Naive thymus-derived CD4-positive, alpha-beta T cell (primary cell): ENCODE measurements around the gene SHTN1. TPM values are rescaled to one million over a fixed set of nuclear protein-coding genes. Genes with fewer than 3 reads are reported as not detected.

ENCODE experiments used
- ATAC-seq: fragments of 150-1000 bp; cut with Tn5 transposase; 2 replicates; pipeline ENCODE4 v1.10.0; 2021; ENCODE audit warnings: mild to moderate bottlenecking, moderate library complexity
- CTCF ChIA-PET: fragments of 350-600 bp; sonication (Branson Sonifier 250); formaldehyde crosslinking; loops from one replicate; lab custom pipeline; 2021; ENCODE audit warnings: antibody characterized with exemption; lab: Charles Lee
- POLR2A ChIA-PET: fragments of 350-600 bp; sonication (Branson Sonifier 250); formaldehyde crosslinking; loops from one replicate; lab custom pipeline; 2021; ENCODE audit warnings: antibody characterized with exemption, inconsistent platforms; lab: Charles Lee
- DNase-seq, 9 donors: peaks; one replicate each; pipeline versions ENCODE4 v3.0.0 to v3.0.0-alpha.2; 2020 to 2022; ENCODE audit warnings: mixed read lengths in 1 of 9
- H3K27ac ChIP-seq: one replicate; pipeline ENCODE4 v1.7.0; 2013; ENCODE audit warnings: mild to moderate bottlenecking, low read depth, low read length, moderate library complexity
- H3K27me3 ChIP-seq, 2 donors: one replicate each; pipeline ENCODE4 v1.7.0; 2013; ENCODE audit warnings: low read length in 2 of 2, mild to moderate bottlenecking in 2 of 2, moderate library complexity in 2 of 2; ENCODE audit not compliant: control insufficient read depth in 2 of 2, insufficient read depth in 2 of 2
- H3K36me3 ChIP-seq, 3 experiments: 1 replicate in 2 of 3; 2 replicates in 1 of 3; pipeline ENCODE4 v1.7.0; 2013; ENCODE audit warnings: low read length in 3 of 3, mild to moderate bottlenecking in 3 of 3, moderate library complexity in 1 of 3; ENCODE audit not compliant: insufficient read depth in 3 of 3, control insufficient read depth in 2 of 3
- H3K4me1 ChIP-seq, 2 donors: one replicate each; pipeline ENCODE4 v1.7.0; 2013; ENCODE audit warnings: low read length in 2 of 2, mild to moderate bottlenecking in 2 of 2, moderate library complexity in 1 of 2; ENCODE audit not compliant: control insufficient read depth in 2 of 2, insufficient read depth in 2 of 2
- H3K4me3 ChIP-seq: 2 replicates; pipeline ENCODE4 v1.7.0; 2013; ENCODE audit warnings: mild to moderate bottlenecking, low read length
- H3K9me3 ChIP-seq, 3 experiments: 1 replicate in 2 of 3; 2 replicates in 1 of 3; pipeline ENCODE4 v1.7.0; 2013; ENCODE audit warnings: low read length in 3 of 3; ENCODE audit not compliant: control insufficient read depth in 2 of 3
- H3K27ac Mint-ChIP-seq, 9 donors: one replicate each; pipeline ENCODE4 v1.8.0; 2020 to 2022; ENCODE audit warnings: mixed read lengths in 9 of 9, mild to moderate bottlenecking in 8 of 9, moderate library complexity in 5 of 9, inconsistent platforms in 2 of 9
- H3K27me3 Mint-ChIP-seq, 5 donors: one replicate each; pipeline ENCODE4 v1.8.0; 2021 to 2022; ENCODE audit warnings: mixed read lengths in 5 of 5, mild to moderate bottlenecking in 1 of 5
- H3K36me3 Mint-ChIP-seq, 5 donors: one replicate each; pipeline ENCODE4 v1.8.0; 2020 to 2022; ENCODE audit warnings: mixed read lengths in 5 of 5, mild to moderate bottlenecking in 3 of 5, inconsistent platforms in 1 of 5
- H3K4me1 Mint-ChIP-seq, 7 donors: one replicate each; pipeline ENCODE4 v1.8.0; 2020 to 2022; ENCODE audit warnings: mixed read lengths in 7 of 7, mild to moderate bottlenecking in 3 of 7, inconsistent platforms in 1 of 7
- H3K4me3 Mint-ChIP-seq, 10 donors: one replicate each; pipeline ENCODE4 v1.8.0; 2020 to 2022; ENCODE audit warnings: mild to moderate bottlenecking in 10 of 10, mixed read lengths in 10 of 10, moderate library complexity in 6 of 10, inconsistent platforms in 2 of 10
- H3K9me3 Mint-ChIP-seq, 11 donors: one replicate each; pipeline ENCODE4 v1.8.0; 2020 to 2022; ENCODE audit warnings: mixed read lengths in 11 of 11, mild to moderate bottlenecking in 4 of 11, inconsistent platforms in 1 of 11, moderate library complexity in 1 of 11
- intact Hi-C, 2 donors: fragments of 100-400 bp; cut with micrococcal nuclease; formaldehyde crosslinking; loops; one replicate each; pipeline ENCODE4 v1.15.1; 2023
- polyA plus RNA-seq, 2 donors: library from polyadenylated mRNA; unstranded; fragments of 300-500 nt; fragmentation: Illumina TruSeq; gene quantifications; one replicate each; pipeline ENCODE4 v1.2.3, GENCODE V29; 2021
- total RNA-seq, 6 experiments: library from RNA in 5 of 6; stranded (reverse) in 5 of 6; gene quantifications; 1 replicate in 5 of 6; 2 replicates in 1 of 6; pipeline ENCODE4 v1.2.3 and lab custom pipeline; 2021 to 2026

Gene SHTN1
- total and polyA plus RNA-seq, 7 experiments from 2014 or later = 0.07 to 18.3 (median 0.51) TPM; not detected in 1

GRCh38 chr10:116849248-116850057 lies 155.5 kb downstream of the SHTN1 start, which contains the start of gene ENO4:
Gene ENO4 (plus strand): TSS chr10:116849499. CDS start chr10:116849567, 68 bp downstream.
- peaks cover 0 to 6% of the 10 kb centered on the region in 2 donors for H3K4me1 ChIP-seq
- Mint-ChIP-seq H3K27ac (no peak within 1 kb of the TSS), H3K4me1 (peaks cover 0 to 18% (median 11%) of the 10 kb centered on the region in 7 donors), H3K4me3 (peak within 1 kb of the TSS in 7 of 10 donors; percentile 9 to 64 (median 39)), H3K9me3 (peaks cover 0 to 3% (median 0%) of the 10 kb centered on the region in 11 donors), H3K27me3 (peaks cover 48 to 74% (median 66%) of the 10 kb centered on the region in 5 donors), H3K36me3 (peaks cover 0 to 3% (median 0%) of the 10 kb centered on the region in 5 donors)
- peaks cover 0 to 8% of the 10 kb centered on the region in 2 donors for H3K27me3 ChIP-seq
- CTCF ChIA-PET = no interaction called here
- no peaks in the 10 kb centered on the region for H3K9me3 ChIP-seq
- ATAC-seq = no peak
- H3K27ac ChIP-seq = no peak within 1 kb of the TSS
- H3K36me3 ChIP-seq = no peaks in the 10 kb centered on the region
- no peak for DNase-seq
- intact Hi-C loops = no loop called here
- POLR2A ChIA-PET = no interaction called here
- H3K4me3 ChIP-seq = peak within 1 kb of the TSS; percentile 23

GRCh38 chr10:116848944-116849247 lies 156.1 kb downstream of the SHTN1 start:
- Histone ChIP-seq H3K27me3 (peaks cover 0 to 8% of the 10 kb centered on the region in 2 donors), H3K27ac (no peak overlapping the region), H3K4me1 (peaks cover 0 to 6% of the 10 kb centered on the region in 2 donors), H3K9me3 (no peaks in the 10 kb centered on the region), H3K36me3 (no peaks in the 10 kb centered on the region), H3K4me3 (no peak overlapping the region)
- DNase-seq (no peak), ATAC-seq (no peak)
- Mint-ChIP-seq H3K9me3 (peaks cover 0 to 3% (median 0%) of the 10 kb centered on the region in 11 donors), H3K27me3 (peaks cover 48 to 69% (median 68%) of the 10 kb centered on the region in 5 donors), H3K27ac (no peak overlapping the region), H3K36me3 (peaks cover 0 to 3% (median 0%) of the 10 kb centered on the region in 5 donors), H3K4me3 (peak overlapping the region in 5 of 10 donors; percentile 0 to 64 (median 39)), H3K4me1 (peaks cover 0 to 18% (median 11%) of the 10 kb centered on the region in 7 donors)
- CTCF ChIA-PET = no interaction called here
- POLR2A ChIA-PET = no interaction called here
- intact Hi-C loops = no loop called here

- ChIA-PET CTCF (no interaction called here), POLR2A (no interaction called here)
- H3K36me3 Mint-ChIP-seq = peaks cover 0 to 3% (median 0%) of the 10 kb centered on the region in 5 donors
- Histone ChIP-seq H3K27me3 (peaks cover 0 to 8% of the 10 kb centered on the region in 2 donors), H3K4me3 (no peak overlapping the region), H3K36me3 (no peaks in the 10 kb centered on the region), H3K4me1 (peaks cover 0 to 6% of the 10 kb centered on the region in 2 donors), H3K27ac (no peak overlapping the region), H3K9me3 (no peaks in the 10 kb centered on the region)
- peaks cover 0 to 18% (median 11%) of the 10 kb centered on the region in 7 donors for H3K4me1 Mint-ChIP-seq
- peaks cover 0 to 3% (median 0%) of the 10 kb centered on the region in 11 donors for H3K9me3 Mint-ChIP-seq
- DNase-seq (no peak), ATAC-seq (peak; percentile 53)
- no peak overlapping the region for H3K27ac Mint-ChIP-seq
- intact Hi-C loops = no loop called here
- peaks cover 48 to 68% (median 68%) of the 10 kb centered on the region in 5 donors for H3K27me3 Mint-ChIP-seq
- peak overlapping the region in 5 of 10 donors; percentile 0 to 64 (median 39) for H3K4me3 Mint-ChIP-seq
Observed at GRCh38 chr10:116848032-116848943, 156.7 kb downstream of the SHTN1 start.

GRCh38 chr10:116845823-116846222 lies 159.2 kb downstream of the SHTN1 start:
- peaks cover 0 to 6% of the 10 kb centered on the region in 2 donors for H3K4me1 ChIP-seq
- Mint-ChIP-seq H3K9me3 (peaks cover 0 to 2% (median 0%) of the 10 kb centered on the region in 11 donors), H3K4me3 (no peak overlapping the region), H3K36me3 (peaks cover 0 to under 1% (median 0%) of the 10 kb centered on the region in 5 donors), H3K27me3 (peaks cover 39 to 52% (median 49%) of the 10 kb centered on the region in 5 donors), H3K27ac (no peak overlapping the region), H3K4me1 (peaks cover 0 to 18% (median 11%) of the 10 kb centered on the region in 7 donors)
- peaks cover 0 to 3% of the 10 kb centered on the region in 2 donors for H3K27me3 ChIP-seq
- no peaks in the 10 kb centered on the region for H3K9me3 ChIP-seq
- H3K36me3 ChIP-seq = no peaks in the 10 kb centered on the region
- DNase-seq = no peak
- intact Hi-C loops = no loop called here
- no peak overlapping the region for H3K27ac ChIP-seq
- no peak for ATAC-seq
- POLR2A ChIA-PET = no interaction called here
- no peak overlapping the region for H3K4me3 ChIP-seq
- CTCF ChIA-PET = no interaction called here

- Mint-ChIP-seq H3K4me1 (no peaks in the 10 kb centered on the region), H3K27me3 (peaks cover 3 to 25% (median 8%) of the 10 kb centered on the region in 5 donors), H3K36me3 (no peaks in the 10 kb centered on the region), H3K9me3 (no peaks in the 10 kb centered on the region), H3K4me3 (no peak overlapping the region), H3K27ac (no peak overlapping the region)
- Histone ChIP-seq H3K27me3 (no peaks in the 10 kb centered on the region), H3K4me3 (no peak overlapping the region), H3K36me3 (no peaks in the 10 kb centered on the region), H3K9me3 (no peaks in the 10 kb centered on the region), H3K27ac (no peak overlapping the region), H3K4me1 (no peaks in the 10 kb centered on the region)
- intact Hi-C loops = no loop called here
- no peak for DNase-seq
- ATAC-seq = no peak
- ChIA-PET CTCF (no interaction called here), POLR2A (no interaction called here)
Observed at GRCh38 chr10:116840389-116841075, 164.5 kb downstream of the SHTN1 start.

- Histone ChIP-seq H3K36me3 (no peaks in the 10 kb centered on the region), H3K4me1 (no peaks in the 10 kb centered on the region), H3K27me3 (no peaks in the 10 kb centered on the region), H3K27ac (no peak overlapping the region), H3K4me3 (no peak overlapping the region), H3K9me3 (no peaks in the 10 kb centered on the region)
- Mint-ChIP-seq H3K36me3 (no peaks in the 10 kb centered on the region), H3K9me3 (no peaks in the 10 kb centered on the region), H3K4me3 (no peak overlapping the region), H3K4me1 (no peaks in the 10 kb centered on the region), H3K27me3 (peaks cover 0 to 31% (median 5%) of the 10 kb centered on the region in 5 donors), H3K27ac (no peak overlapping the region)
- ATAC-seq = no peak
- no peak for DNase-seq
- ChIA-PET CTCF (no interaction called here), POLR2A (no interaction called here)
- intact Hi-C loops = no loop called here
Observed at GRCh38 chr10:116838143-116838725, 166.8 kb downstream of the SHTN1 start.
